ENCODE data around the gene LTN1.

DNA sequence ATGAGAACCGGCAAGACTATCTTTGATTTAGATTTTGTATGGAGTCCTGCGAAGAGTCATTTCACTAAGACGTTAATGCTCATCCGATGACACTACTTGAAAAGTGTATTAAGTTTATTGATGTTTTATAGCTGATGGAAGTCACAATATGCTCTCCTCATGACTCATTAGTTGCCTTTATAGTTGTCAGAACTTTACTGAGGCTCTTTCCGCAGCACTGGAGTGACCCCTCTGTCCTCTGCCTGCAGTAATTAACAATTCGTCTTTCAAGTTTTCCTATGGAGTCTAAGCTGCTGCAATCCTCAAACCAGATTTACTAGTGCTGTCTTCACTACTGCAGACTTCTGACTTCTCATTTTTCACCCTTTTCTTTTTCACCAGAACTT, 32.6 kb upstream of the LTN1 start:
- TF ChIP-seq, protein P1, sequence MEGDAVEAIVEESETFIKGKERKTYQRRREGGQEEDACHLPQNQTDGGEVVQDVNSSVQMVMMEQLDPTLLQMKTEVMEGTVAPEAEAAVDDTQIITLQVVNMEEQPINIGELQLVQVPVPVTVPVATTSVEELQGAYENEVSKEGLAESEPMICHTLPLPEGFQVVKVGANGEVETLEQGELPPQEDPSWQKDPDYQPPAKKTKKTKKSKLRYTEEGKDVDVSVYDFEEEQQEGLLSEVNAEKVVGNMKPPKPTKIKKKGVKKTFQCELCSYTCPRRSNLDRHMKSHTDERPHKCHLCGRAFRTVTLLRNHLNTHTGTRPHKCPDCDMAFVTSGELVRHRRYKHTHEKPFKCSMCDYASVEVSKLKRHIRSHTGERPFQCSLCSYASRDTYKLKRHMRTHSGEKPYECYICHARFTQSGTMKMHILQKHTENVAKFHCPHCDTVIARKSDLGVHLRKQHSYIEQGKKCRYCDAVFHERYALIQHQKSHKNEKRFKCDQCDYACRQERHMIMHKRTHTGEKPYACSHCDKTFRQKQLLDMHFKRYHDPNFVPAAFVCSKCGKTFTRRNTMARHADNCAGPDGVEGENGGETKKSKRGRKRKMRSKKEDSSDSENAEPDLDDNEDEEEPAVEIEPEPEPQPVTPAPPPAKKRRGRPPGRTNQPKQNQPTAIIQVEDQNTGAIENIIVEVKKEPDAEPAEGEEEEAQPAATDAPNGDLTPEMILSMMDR (IDR thresholded peaks at IDR 0.05) = no peak
- TF ChIP-seq NR3C1 (IDR thresholded peaks at IDR 0.05) = no peak
- TF ChIP-seq CHD2 (IDR thresholded peaks at IDR 0.05; ENCODE audit: low read length, partially characterized antibody) = no peak
- no peak for TF ChIP-seq RFX5 (IDR thresholded peaks at IDR 0.05)
- no peak for TF ChIP-seq MYC (IDR thresholded peaks at IDR 0.05; ENCODE audit: borderline replicate concordance, low read length)
- TF ChIP-seq EP300 (IDR thresholded peaks at IDR 0.05) = no peak
- no peak for TF ChIP-seq SMC3 (IDR thresholded peaks at IDR 0.05)
- TF ChIP-seq, protein P2, sequence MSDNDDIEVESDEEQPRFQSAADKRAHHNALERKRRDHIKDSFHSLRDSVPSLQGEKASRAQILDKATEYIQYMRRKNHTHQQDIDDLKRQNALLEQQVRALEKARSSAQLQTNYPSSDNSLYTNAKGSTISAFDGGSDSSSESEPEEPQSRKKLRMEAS (IDR thresholded peaks at IDR 0.05) = no peak
- no peak for TF ChIP-seq RAD21 (conservative IDR thresholded peaks at IDR 0.05 in 1 of 2, IDR thresholded peaks at IDR 0.05 in 1 of 2)
- no peak for TF ChIP-seq EHMT2 (IDR thresholded peaks at IDR 0.05; ENCODE audit: low read depth)
- no peak for TF ChIP-seq NFE2L2 (conservative IDR thresholded peaks at IDR 0.05; ENCODE audit: low read length)

All from A549 (cell line).